Measurements from ENCODE around the gene CMC1. TPM values are rescaled to one million over a fixed set of nuclear protein-coding genes. Genes with fewer than 3 reads are reported as not detected.

CMC1 gene
- total RNA-seq, 1 experiment from 2014 or later: 16.5 TPM

GRCh38 chr3:28243424-28244106, 2.1 kb downstream of the CMC1 start:
- Histone ChIP-seq H3K56ac (ENCODE audit: insufficient read length, low read depth, low read length) (no peak overlapping the region), H2BK5ac (ENCODE audit: insufficient read length, low read length) (no peak overlapping the region), H4K20me1 (ENCODE audit: control insufficient read depth, insufficient read depth, insufficient read length) (no peaks in the 10 kb centered on the region), H2BK120ac (ENCODE audit: low read depth, low read length, poor library complexity, severe bottlenecking) (no peak overlapping the region), H3K27me3 (ENCODE audit: insufficient read depth, low read length) (no peaks in the 10 kb centered on the region), H3K4me1 (ENCODE audit: insufficient read depth, low read length) (peaks cover 10% of the 10 kb centered on the region; the same call in 1 of the 2 replicates), H3T11ph (ENCODE audit: low read length) (no peak overlapping the region), H3K14ac (ENCODE audit: insufficient read depth, low read length) (no peak overlapping the region), H3K79me2 (ENCODE audit: insufficient read depth, low read length) (peaks cover 9% of the 10 kb centered on the region; the same call in 1 of the 2 replicates), H3K4ac (ENCODE audit: low read depth, low read length) (no peak overlapping the region), H2BK20ac (ENCODE audit: low read depth, low read length, poor library complexity, severe bottlenecking) (no peak overlapping the region), H2AFZ (ENCODE audit: low read length) (no peak overlapping the region), H3K23me2 (ENCODE audit: insufficient read length, low read depth, low read length, poor library complexity, severe bottlenecking) (peaks cover 11% of the 10 kb centered on the region), H3K18ac (ENCODE audit: insufficient read length, low read depth, low read length) (no peak overlapping the region), H3K79me1 (ENCODE audit: insufficient read depth, low read depth, low read length, poor library complexity, severe bottlenecking) (no peaks in the 10 kb centered on the region), H3K23ac (ENCODE audit: insufficient read length, low read depth, low read length) (no peak overlapping the region), H2BK12ac (ENCODE audit: insufficient read length, low read depth, low read length) (no peak overlapping the region), H3K4me2 (ENCODE audit: insufficient read depth, insufficient read length, low read length) (no peak overlapping the region), H3K9me3 (ENCODE audit: control insufficient read depth, low read depth, low read length) (no peaks in the 10 kb centered on the region), H4K91ac (ENCODE audit: insufficient read length, low read depth, low read length) (no peak overlapping the region), H4K8ac (replicated peaks; ENCODE audit: insufficient read length, low read depth, low read length) (no peak overlapping the region), H2AK5ac (ENCODE audit: insufficient read length, low read length) (no peak overlapping the region), H2BK15ac (ENCODE audit: low read depth, low read length) (no peak overlapping the region), H3K9ac (ENCODE audit: extremely low read depth, insufficient read length, low read length) (no peak overlapping the region), H4K5ac (ENCODE audit: insufficient read length, low read depth, low read length) (no peak overlapping the region), H3K27ac (ENCODE audit: insufficient read length, low read depth, low read length) (no peak overlapping the region)
- no peak for DNase-seq
- Mint-ChIP-seq H3K4me1 (peaks cover 70 to 76% of the 10 kb centered on the region in 2 experiments), H3K4me3 (no peak overlapping the region), H3K9me3 (no peaks in the 10 kb centered on the region; a peak in 1 of 5 replicates), H3K36me3 (ENCODE audit: insufficient read depth in 1 of 3, low read depth in 3 of 3) (peaks cover 0 to 4% (median 2%) of the 10 kb centered on the region in 3 experiments; a peak in 4 of 7 replicates), H3K27me3 (ENCODE audit: low read depth) (no peaks in the 10 kb centered on the region), H3K27ac (no peak overlapping the region; a peak in 1 of 7 replicates)
- TF ChIP-seq CTCF (conservative IDR thresholded peaks at IDR 0.05): no peak
- no CpG with 5 or more reads among the region's 3 CpGs for WGBS (ENCODE audit: extremely low coverage, insufficient read length, low lambda C conversion rate)

All from H9 (cell line).